ENCODE results near the gene TAS2R38.
A peak's percentile ranks its signal among the peaks of the same experiment; 100 is the strongest.

TAS2R38 gene

DNA sequence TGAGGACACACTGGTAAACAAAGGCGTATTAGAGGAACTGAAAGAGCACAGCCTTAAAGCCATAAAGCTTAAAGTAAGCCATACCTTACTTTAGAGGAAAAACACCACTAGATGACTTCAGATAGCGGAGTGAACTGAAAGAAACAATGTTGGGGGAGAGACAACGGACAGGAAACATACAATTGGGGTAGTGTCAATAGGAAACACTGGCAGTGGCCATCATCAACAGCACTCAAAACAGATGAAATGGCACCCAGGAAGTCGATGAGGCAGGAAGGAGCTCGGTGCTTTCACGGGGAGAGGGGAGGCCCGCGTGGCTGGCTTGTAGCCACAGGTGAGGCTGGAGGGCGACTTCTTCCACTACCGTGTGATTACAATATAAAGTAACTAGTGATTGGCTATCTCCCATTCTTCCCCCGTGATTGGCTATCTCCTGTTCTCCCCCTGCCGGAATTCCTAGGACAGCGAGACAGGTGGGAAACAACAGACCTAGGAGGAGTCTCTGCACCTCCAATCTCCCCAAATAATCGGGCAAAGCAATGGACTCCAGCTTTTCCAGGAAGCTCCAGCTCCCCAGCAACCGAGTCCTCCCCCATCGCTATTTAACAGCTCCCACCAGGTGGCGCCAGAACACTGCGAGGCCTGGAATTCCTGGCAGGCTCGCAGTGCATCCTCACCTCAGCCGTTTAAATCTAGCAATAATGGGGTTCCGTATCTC lies 2.4 kb upstream of the TAS2R38 start:
- peak; percentile 29 for DNase-seq

DNA sequence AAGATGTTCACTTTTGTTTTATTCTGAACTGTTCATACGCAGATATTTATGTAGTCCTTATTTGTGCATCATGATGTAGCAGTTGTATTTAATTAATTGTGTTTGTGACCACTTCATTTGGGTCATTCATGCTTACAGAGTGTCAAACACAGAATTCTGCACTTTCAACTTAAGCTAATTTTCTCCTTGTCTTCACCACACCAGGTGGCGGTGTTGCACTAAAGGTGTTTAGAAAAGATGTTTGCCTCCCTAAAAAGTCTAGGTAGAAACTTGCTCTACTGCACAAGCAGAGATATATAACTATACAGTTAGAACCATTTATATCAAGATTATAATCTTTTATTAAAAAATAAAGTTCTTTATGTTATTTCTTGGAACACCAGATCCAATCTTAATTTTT lies 1.3 kb upstream of the TAS2R38 start:
- DNase-seq: no peak

DNA sequence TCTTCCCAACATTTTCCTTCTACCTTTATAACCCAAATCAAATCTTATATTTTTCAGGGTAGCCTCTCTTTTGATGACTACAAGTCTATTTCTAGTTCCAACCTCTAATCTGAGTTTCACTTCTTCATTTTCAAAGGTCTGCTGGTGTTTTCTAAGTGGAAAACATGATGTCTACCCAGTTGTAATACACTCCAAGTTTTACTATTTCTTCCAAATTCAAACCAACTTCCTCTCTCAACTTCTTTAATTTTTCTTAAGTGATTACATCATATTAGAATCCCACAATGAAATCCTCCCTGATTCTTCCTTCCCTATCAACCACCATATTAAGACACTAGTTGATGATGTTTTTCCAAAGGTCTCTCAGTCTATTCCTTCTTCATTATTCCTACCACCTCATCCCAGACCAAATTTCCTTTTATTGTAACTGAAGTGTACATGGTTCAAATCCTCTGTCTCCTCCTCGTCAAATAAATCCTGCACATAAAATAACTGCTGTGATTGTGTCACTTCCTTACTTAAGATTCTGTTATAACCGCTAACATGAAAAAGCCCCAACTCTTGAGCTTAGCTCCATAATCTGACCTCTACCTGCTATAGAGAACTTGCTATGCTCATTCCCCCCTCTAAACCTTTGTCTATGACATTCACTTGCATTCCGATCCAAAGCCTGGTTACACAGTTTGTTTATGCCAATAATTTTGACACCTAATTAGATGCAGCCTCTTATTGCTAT lies 12.7 kb downstream of the TAS2R38 start:
- DNase-seq: no peak

DNA sequence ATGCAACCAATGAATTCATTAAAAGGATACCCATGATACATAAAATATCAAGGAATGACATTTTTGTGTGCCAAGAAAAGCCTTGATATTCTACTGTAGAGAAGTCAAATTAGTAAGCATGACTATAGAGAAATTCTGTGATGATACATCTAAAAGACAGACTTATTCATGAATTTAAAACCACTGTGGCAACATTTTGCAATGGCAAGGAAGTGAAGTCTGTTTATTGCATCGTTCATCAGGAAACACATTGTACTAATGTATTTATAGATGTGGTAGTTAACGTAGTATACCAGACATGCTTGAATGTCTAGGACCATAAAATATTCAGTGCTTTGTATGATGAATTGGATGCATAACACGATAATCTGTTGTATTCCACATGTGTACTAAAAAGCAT lies 17.5 kb downstream of the TAS2R38 start:
- no peak for DNase-seq

DNA sequence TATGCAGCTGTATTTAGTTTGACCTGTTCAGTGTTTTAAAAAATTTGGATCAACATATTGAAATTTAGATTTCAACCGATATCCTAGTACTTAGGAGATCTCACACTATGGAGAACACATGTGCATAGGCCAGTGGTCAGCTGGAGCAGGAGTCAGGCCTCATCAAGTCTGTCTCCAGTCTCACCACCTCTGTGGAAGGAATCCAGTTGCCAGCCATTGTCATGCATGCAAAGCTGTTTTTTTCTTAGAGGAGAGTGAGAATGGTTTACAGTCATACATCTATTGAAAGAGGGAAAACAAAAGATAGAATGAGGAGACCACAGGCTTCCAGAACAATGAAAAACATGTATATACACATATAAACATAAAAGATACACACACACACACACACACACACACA lies 19.2 kb downstream of the TAS2R38 start:
- DNase-seq: no peak

DNA sequence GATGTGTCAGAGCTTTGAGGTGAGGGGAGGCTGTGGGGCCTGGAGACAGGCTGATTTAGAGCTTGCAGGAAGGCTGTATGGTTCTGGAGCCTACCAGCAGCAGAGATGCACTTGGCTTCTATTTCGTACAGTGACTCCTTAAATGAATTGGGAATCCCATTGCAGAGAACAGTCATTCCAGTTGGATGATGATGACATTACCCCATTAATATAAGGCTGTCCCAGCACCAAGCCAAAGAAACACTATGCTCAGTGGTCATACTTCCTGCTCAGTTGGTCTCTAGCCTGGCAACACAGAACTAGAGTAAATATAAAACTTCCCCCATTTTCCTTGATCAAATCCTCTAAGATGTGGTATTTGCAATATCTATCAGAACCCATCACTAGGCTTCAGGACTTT lies 21.1 kb downstream of the TAS2R38 start:
- DNase-seq: no peak

DNA sequence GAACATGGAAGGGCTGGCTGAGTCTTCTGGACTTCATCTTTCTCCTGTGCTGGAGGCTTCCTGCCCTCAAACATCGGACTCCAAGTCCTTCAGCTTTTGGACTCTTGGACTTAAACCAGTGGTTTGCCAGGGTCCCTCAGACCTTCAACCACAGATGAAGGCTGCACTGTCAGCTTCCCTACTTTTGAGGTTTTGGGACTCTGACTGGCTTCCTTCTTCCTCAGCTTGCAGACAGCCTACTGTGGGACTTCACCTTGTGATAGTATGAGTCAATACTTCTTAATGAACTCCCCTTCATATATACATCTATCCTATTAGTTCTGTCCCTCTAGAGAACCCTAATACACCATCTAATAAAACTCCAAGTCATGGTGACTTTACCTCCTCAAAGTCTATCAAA lies 22.8 kb downstream of the TAS2R38 start:
- DNase-seq: no peak

DNA sequence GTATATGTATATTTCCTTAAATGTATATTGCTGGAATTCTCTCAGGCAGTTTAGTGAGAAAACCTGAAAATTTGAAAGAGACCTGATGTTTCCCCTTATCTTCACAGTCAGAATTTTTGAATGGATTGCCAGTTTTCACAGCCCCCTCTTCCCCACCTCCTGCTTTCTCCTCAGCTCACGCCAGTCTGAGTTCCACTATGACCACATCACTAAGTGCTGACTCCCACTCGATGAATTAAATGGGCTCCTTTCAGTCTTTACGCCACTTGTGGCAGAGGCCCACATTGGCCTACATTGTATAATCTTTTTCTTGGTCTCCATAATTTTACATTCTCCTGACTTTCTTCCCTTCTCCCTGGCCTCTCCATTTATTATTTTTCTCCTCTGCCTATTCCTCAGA lies 23.7 kb downstream of the TAS2R38 start:
- no peak for DNase-seq

DNA sequence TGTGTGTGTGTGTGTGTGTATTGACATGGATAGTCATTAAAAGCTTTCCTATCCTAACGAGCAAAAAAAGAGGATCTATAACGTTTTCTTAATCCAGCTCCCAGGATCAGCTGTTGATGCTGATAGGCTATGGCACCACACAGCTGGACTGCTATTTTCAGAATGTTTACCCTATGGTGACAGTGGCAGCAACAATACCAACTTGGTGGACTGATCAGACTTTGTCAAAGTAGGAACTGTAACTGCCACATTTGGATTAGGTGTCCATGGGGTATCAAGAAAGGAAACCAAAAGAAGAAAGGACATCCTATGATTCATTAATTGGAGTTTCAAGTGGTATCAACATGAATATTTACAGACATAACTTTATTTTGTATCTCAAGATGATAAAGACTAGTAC lies 24.1 kb downstream of the TAS2R38 start:
- no peak for DNase-seq

DNA sequence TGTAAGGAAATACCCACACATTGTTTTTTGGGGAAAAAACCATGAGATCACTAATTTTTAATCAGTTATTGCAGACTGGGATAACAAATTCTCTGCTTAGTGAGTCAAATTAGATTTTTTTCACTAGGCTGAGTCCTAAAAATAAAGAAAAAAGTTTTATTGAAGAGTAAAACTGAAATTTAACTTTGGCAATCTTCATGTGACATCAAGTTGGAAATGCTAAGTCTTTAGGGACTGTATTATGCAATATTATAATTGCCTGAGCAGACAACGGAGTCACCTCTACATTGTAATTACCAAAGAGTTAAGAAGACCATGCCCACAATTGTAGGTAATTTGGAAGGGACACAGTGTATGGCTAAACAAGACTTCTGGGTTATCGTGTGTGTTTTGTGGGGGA lies 24.6 kb downstream of the TAS2R38 start:
- DNase-seq: no peak

DNA sequence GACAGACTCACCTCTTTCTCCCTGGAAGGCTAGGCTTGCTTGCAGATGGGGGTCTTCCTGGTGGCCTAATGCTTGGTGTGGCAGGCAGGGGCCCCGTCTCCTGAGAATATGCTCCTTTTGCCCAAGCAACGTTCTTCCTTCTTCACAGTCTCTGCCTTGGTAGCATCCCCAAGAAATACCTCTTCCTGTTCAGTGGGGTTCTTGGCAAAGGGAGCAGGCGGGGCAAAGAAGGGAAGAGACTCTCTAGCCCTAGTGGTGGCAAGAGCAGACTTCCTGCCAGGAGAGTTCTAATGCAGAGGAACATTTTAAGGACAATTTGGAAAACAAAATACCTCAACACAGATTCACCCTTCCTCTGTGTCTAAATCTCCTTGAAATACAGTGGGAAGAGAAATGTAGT lies 26.8 kb downstream of the TAS2R38 start, which contains the start of gene CLEC5A:
Gene CLEC5A (minus strand): TSS at position 179 of the 400 bp plus-strand sequence. CDS start 682 bp downstream, outside the sequence.
- no peak for DNase-seq

DNA sequence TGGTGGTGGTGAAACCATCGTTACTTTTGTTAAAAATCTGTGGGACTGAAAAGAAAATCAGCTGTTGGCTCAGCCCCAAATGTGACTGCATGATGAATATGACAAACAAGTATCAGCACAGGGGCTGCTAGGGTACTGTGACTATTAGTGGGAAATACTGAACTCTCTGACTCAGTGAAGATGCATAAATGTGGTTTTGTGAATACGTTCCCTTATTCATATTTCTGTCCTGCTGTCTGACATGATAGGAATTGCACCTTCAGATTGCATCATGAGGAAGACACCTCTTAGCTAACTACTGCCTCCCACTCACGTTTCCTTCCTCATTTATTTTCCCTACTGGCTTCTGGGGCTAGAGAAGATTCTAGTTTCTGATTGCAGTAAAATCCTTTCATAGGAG lies 28.2 kb downstream of the TAS2R38 start:
- DNase-seq: no peak

DNA sequence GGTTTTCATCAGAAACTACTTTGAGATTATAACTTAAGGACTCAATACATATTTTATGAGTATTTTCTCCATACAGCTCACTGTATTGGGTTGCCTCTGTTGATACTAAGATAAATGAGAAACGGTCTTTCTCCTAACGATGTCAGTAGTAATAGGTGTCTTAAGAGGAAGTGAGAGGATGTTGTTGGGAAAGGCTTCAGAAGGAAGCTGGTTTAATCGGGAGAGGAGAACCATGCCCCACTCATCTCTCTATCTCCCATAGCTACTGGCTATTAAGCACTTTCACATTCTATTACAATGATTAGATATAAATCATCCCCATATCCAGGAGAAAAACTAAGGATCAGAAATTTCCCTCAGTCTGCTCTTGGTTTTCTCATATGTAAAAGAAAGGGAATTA lies 28.8 kb downstream of the TAS2R38 start:
- no peak for DNase-seq

DNA sequence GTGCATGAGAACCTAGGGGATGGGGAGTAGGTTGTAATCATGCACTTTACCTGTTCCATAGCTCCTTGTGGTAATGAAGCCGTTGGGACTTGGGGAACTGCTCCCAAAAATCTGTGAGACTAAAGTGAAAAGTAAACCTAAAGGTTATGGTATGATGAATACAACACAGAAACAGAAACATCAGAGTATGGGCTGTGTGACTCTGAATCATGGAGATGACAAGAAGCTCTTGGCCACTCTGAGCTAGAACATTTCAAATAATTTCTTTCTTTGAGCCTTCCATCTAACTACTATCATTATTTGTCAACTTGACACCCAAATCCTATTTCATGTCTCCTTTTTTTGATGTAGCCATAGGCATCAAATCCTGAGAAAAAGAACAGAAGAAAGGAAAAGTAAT lies 29.7 kb downstream of the TAS2R38 start:
- no peak for DNase-seq

DNA sequence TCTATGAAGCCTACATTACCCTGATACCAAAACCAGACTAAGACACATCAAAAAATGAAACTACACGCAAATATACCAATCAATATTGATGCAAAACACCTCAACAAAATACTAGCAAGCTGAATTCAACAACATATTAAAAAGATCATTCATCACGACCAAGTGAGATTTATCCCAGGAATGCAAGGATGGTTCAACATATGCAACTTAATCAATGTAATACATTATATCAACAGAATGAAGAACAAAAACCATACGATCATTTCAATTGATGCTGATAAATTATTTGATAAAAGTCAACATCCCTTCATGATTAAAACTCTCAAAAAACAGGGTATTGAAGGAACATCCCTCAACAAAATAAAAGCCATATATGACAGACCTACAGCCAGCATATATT lies 32.5 kb downstream of the TAS2R38 start:
- no peak for DNase-seq

DNA sequence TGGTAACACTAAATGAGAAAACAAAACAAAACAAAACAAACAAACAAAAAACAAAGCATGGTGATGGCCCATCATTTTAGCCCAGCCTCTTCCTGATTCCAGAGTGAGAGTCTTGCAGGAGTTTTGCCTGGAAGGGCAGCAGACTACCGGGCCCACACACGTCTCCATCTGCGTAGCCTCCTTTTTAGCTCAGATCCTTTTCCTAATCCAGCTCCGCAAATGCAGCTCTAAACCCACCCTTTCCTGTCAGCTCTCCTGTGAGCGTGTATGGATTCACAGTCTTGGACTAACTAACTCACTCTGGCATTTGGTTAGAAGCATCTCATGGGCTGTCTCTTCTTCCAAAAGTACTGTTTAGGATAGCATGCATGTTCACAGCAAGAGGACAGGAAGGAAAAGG lies 43.4 kb downstream of the TAS2R38 start:
- DNase-seq: no peak

DNA sequence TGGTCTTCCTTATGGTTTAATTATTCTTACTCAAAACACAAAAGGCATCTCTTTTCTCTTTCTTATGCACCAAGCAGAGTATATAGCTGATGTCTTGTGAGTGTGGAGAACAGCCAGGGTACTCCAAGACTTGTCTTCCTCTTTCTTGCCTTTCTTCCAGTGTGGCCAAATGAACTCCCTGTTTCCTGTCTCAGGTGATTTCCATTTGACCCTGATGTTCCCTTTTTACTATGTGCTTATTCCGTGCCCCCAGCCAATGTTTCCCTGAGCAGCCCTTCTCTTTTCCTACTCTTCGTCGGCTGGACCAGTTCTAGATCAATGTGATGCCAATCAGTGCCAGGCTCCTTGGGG lies 44.8 kb downstream of the TAS2R38 start:
- DNase-seq: no peak

DNA sequence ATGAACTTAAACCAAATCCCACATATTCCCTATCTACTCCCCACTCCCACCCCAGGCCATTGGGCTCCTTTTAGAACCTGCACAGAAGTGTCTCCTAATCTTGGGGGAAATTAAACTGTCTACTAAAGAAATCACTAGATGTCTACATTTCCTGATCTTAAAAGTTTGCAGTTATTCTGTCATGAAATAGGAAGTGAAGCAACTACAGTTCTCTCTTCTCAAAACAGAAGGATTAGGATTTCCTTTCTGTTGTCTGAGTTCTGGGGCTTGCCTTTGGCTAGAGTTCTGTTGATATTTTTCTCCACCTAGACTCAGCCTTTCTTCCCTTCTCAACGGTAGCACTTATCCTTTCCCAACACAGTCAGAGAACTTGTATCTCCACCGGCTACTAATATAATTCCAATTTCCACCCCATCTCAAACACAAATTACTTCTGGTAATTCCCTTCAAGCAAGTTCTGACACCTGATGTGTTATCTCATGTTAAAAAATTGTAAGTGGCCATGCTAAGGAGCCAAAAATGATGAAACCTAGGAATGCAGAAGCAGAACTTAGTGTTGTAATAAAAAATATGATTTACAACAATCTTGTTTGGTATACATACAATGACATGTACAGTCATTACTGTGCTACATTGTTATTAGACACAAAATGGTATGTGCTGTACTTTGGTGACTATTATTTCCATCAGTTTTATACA lies 45.3 kb downstream of the TAS2R38 start:
- no peak for DNase-seq
